Measurements from ENCODE around the gene TCTN1. TPM values are rescaled to one million over a fixed set of nuclear protein-coding genes. Genes with fewer than 3 reads are reported as not detected.

TCTN1 gene
- total RNA-seq, 4 donors from 2014 or later, result 45.0 to 71.2 (median 64.5) TPM

GRCh38 chr12:110689281-110690126, 75.6 kb downstream of the TCTN1 start:
- TF ChIP-seq, protein P1, sequence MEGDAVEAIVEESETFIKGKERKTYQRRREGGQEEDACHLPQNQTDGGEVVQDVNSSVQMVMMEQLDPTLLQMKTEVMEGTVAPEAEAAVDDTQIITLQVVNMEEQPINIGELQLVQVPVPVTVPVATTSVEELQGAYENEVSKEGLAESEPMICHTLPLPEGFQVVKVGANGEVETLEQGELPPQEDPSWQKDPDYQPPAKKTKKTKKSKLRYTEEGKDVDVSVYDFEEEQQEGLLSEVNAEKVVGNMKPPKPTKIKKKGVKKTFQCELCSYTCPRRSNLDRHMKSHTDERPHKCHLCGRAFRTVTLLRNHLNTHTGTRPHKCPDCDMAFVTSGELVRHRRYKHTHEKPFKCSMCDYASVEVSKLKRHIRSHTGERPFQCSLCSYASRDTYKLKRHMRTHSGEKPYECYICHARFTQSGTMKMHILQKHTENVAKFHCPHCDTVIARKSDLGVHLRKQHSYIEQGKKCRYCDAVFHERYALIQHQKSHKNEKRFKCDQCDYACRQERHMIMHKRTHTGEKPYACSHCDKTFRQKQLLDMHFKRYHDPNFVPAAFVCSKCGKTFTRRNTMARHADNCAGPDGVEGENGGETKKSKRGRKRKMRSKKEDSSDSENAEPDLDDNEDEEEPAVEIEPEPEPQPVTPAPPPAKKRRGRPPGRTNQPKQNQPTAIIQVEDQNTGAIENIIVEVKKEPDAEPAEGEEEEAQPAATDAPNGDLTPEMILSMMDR (IDR thresholded peaks at IDR 0.05), result no peak
- no peak for TF ChIP-seq POLR2A (IDR thresholded peaks at IDR 0.05)
- peak in 1 of 2 donors; percentile 11 for TF ChIP-seq EP300 (IDR thresholded peaks at IDR 0.05)
- H3K4me3 ChIP-seq, result peak overlapping the region; percentile 56 to 78 (median 62)
- H3K4me1 ChIP-seq, result peaks cover 0 to 20% (median 8%) of the 10 kb centered on the region in 4 donors
- H3K9me3 ChIP-seq, result peaks cover 0 to 4% (median 0%) of the 10 kb centered on the region in 4 donors
- H3K36me3 ChIP-seq, result peaks cover 0 to 12% (median 0%) of the 10 kb centered on the region in 3 donors
- WGBS, 2 donors, result 7 to 8% methylated on average over 11 to 35 of the region's 38 CpGs
- H3K27me3 ChIP-seq, result no peaks in the 10 kb centered on the region
- DNase-seq (ENCODE audit: low spot score in 2 of 2), result peak; percentile 23 to 35
- H3K27ac ChIP-seq, result peak overlapping the region; percentile 51 to 83 (median 70)

- H3K4me3 ChIP-seq, result peak overlapping the region in 1 of 4 donors; percentile 67
- DNase-seq (ENCODE audit: low spot score in 2 of 2), result no peak
- whole genome bisulfite sequencing, 2 donors, result 80 to 88% methylated on average over 4 of the region's 4 CpGs
- peaks cover 0 to 6% (median 0%) of the 10 kb centered on the region in 3 donors for H3K36me3 ChIP-seq
- H3K4me1 ChIP-seq, result peaks cover 0 to 20% (median 8%) of the 10 kb centered on the region in 4 donors
- no peaks in the 10 kb centered on the region for H3K27me3 ChIP-seq
- peak overlapping the region in 2 of 4 donors; percentile 82 to 83 for H3K27ac ChIP-seq
- TF ChIP-seq, protein P1 (IDR thresholded peaks at IDR 0.05), result no peak
- TF ChIP-seq EP300 (IDR thresholded peaks at IDR 0.05), result no peak
- TF ChIP-seq POLR2A (IDR thresholded peaks at IDR 0.05), result no peak
- H3K9me3 ChIP-seq, result no peaks in the 10 kb centered on the region
Observed at GRCh38 chr12:110690127-110690430, 76.2 kb downstream of the TCTN1 start.

DNA sequence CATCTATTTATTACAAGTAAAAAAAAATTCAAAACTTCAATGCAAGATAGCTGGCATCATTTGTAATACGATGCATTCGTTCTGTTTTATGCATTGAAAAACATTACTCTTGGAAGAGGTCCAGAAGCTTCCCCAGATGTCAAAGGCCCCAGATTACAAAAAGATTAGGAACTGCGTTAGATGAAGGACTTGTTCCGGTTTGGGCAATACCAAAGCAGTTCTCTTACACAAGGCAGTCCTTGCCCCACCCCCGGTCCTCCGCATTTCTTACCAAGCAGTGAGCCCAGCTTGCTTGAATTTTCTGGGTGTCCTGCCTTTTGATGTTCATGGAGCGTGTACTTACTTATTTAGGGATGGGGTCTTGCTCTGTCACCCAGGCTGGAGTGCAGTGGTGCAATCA, 79.8 kb downstream of the TCTN1 start:
- no peaks in the 10 kb centered on the region for H3K9me3 ChIP-seq
- peak in 1 of 2 donors; percentile 51 for DNase-seq (ENCODE audit: low spot score in 2 of 2)
- H3K4me3 ChIP-seq, result no peak overlapping the region
- H3K27me3 ChIP-seq, result no peaks in the 10 kb centered on the region
- H3K27ac ChIP-seq, result peak overlapping the region in 2 of 4 donors; percentile 28 to 53
- TF ChIP-seq EP300 (IDR thresholded peaks at IDR 0.05), result peak in 1 of 2 donors; percentile 52
- TF ChIP-seq, protein P1 (IDR thresholded peaks at IDR 0.05), result no peak
- H3K4me1 ChIP-seq, result peaks cover 0 to 22% (median 3%) of the 10 kb centered on the region in 4 donors
- H3K36me3 ChIP-seq, result no peaks in the 10 kb centered on the region
- 45 to 49% methylated on average over 7 of the region's 7 CpGs for WGBS, 2 donors

DNA sequence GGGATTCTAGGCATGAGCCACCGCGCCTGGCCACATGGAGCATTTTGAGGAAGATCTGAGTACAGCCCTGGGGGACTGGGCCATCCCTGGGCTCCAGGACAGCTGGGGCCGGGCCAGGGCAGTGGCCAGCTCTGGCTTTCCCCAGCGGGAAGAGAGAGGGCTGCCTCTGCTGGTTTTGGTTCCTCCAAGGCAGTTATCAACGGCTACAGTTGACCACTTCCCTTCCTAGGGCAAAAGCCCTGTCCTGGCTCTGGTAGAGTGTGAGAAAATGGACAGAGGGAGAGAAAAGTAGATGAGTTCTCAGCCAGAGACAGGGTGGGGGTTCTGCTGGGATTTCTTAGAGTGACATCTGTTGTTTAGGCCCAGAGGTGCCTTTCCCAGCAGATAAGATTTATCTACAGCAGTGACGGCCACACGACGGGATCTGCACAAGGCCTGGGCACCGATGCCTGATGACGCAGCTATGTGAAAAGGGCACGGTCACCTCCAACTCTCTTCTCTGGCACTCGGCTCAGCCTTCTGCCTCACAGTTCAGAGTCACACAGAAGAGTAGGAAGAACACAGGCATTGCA, 80.5 kb downstream of the TCTN1 start:
- WGBS, 2 donors, result 73 to 75% methylated on average over 12 of the region's 12 CpGs
- H3K27me3 ChIP-seq, result no peaks in the 10 kb centered on the region
- H3K9me3 ChIP-seq, result no peaks in the 10 kb centered on the region
- H3K4me3 ChIP-seq, result no peak overlapping the region
- H3K27ac ChIP-seq, result peak overlapping the region in 1 of 4 donors; percentile 53
- peaks cover 0 to 26% (median 3%) of the 10 kb centered on the region in 4 donors for H3K4me1 ChIP-seq
- no peaks in the 10 kb centered on the region for H3K36me3 ChIP-seq
- TF ChIP-seq, protein P1 (IDR thresholded peaks at IDR 0.05), result no peak
- TF ChIP-seq POLR2A (IDR thresholded peaks at IDR 0.05), result no peak
- TF ChIP-seq EP300 (IDR thresholded peaks at IDR 0.05), result no peak
- peak in 1 of 2 donors; percentile 12 for DNase-seq (ENCODE audit: low spot score in 2 of 2)

GRCh38 chr12:110696283-110696682, 82.4 kb downstream of the TCTN1 start:
- WGBS, 2 donors, result 82 to 96% methylated on average over 3 of the region's 3 CpGs
- peaks cover 0 to 21% (median 0%) of the 10 kb centered on the region in 4 donors for H3K4me1 ChIP-seq
- H3K36me3 ChIP-seq, result no peaks in the 10 kb centered on the region
- TF ChIP-seq POLR2A (IDR thresholded peaks at IDR 0.05) (no peak), EP300 (IDR thresholded peaks at IDR 0.05) (no peak)
- TF ChIP-seq, protein P1 (IDR thresholded peaks at IDR 0.05), result no peak
- no peaks in the 10 kb centered on the region for H3K27me3 ChIP-seq
- H3K4me3 ChIP-seq, result no peak overlapping the region
- DNase-seq (ENCODE audit: low spot score in 2 of 2), result no peak
- no peak overlapping the region for H3K27ac ChIP-seq
- H3K9me3 ChIP-seq, result no peaks in the 10 kb centered on the region

Measured in tibial nerve (tissue), 4 donors.